ENCODE data around the gene CDH5. TPM values are rescaled to one million over a fixed set of nuclear protein-coding genes. Genes with fewer than 3 reads are reported as not detected.

CDH5 gene
- total and polyA plus RNA-seq, 4 donors: 5.5 to 21.9 (median 17.5) TPM

GRCh38 chr16:66325717-66326376, 40.6 kb upstream of the CDH5 start:
- no peak for DNase-seq (ENCODE audit: low spot score)
- Histone ChIP-seq H3K9ac (ENCODE audit: low read depth in 1 of 2, low read length in 2 of 2) (no peak overlapping the region), H3K27me3 (ENCODE audit: control insufficient read depth in 4 of 4, insufficient read depth in 4 of 4, low read length in 3 of 4) (no peaks in the 10 kb centered on the region), H3K27ac (ENCODE audit: low read depth in 1 of 2, low read length in 2 of 2) (no peak overlapping the region), H3K4me1 (ENCODE audit: control insufficient read depth in 4 of 4, insufficient read depth in 4 of 4, low read length in 3 of 4) (peaks cover 0 to 6% (median 0%) of the 10 kb centered on the region in 4 donors), H3K36me3 (ENCODE audit: control insufficient read depth in 4 of 4, insufficient read depth in 3 of 4, low read depth in 1 of 4, low read length in 3 of 4) (no peaks in the 10 kb centered on the region), H3K9me3 (ENCODE audit: control insufficient read depth in 4 of 4, low read length in 3 of 4) (no peaks in the 10 kb centered on the region), H3K4me3 (ENCODE audit: low read depth in 1 of 3, low read length in 3 of 3) (no peak overlapping the region)
- TF ChIP-seq SP1 (IDR thresholded peaks at IDR 0.05): no peak
- TF ChIP-seq RXRA (IDR thresholded peaks at IDR 0.05): no peak
- no peak for TF ChIP-seq EGR1 (IDR thresholded peaks at IDR 0.05; ENCODE audit: low read depth in 2 of 2)
- no peak for TF ChIP-seq JUND (IDR thresholded peaks at IDR 0.05)
- no peak for TF ChIP-seq ZBTB33 (IDR thresholded peaks at IDR 0.05)
- no peak for TF ChIP-seq CTCF (IDR thresholded peaks at IDR 0.05; ENCODE audit: low read depth, low read length, missing input control)
- TF ChIP-seq NR2F2 (IDR thresholded peaks at IDR 0.05): no peak
- no peak for TF ChIP-seq HNF4G (IDR thresholded peaks at IDR 0.05)
- no peak for TF ChIP-seq RAD21 (IDR thresholded peaks at IDR 0.05)
- 87% methylated on average over 8 of the region's 8 CpGs for WGBS

GRCh38 chr16:66326991-66327513, 39.4 kb upstream of the CDH5 start:
- TF ChIP-seq GABPA (IDR thresholded peaks at IDR 0.05 in 1 of 2, conservative IDR thresholded peaks at IDR 0.05 in 1 of 2) (no peak), RAD21 (IDR thresholded peaks at IDR 0.05) (no peak), ZBTB33 (IDR thresholded peaks at IDR 0.05) (no peak), JUND (IDR thresholded peaks at IDR 0.05) (no peak), MAX (IDR thresholded peaks at IDR 0.05) (no peak), TAF1 (conservative IDR thresholded peaks at IDR 0.05) (no peak), CTCF (IDR thresholded peaks at IDR 0.05; ENCODE audit: low read depth, low read length, missing input control) (no peak), RXRA (IDR thresholded peaks at IDR 0.05) (peak in 1 of 2 donors; percentile 6), SP1 (IDR thresholded peaks at IDR 0.05) (no peak), YY1 (IDR thresholded peaks at IDR 0.05) (no peak), HNF4A (conservative IDR thresholded peaks at IDR 0.05) (peak in 1 of 2 donors; percentile 19), FOXA2 (IDR thresholded peaks at IDR 0.05) (no peak), HNF4G (IDR thresholded peaks at IDR 0.05) (no peak), NR2F2 (IDR thresholded peaks at IDR 0.05) (no peak), REST (IDR thresholded peaks at IDR 0.05) (no peak)
- WGBS: 44% methylated on average over 17 of the region's 17 CpGs
- Histone ChIP-seq H3K4me3 (ENCODE audit: low read depth in 1 of 3, low read length in 3 of 3) (no peak overlapping the region), H3K9me3 (ENCODE audit: control insufficient read depth in 4 of 4, low read length in 3 of 4) (no peaks in the 10 kb centered on the region), H3K27me3 (ENCODE audit: control insufficient read depth in 4 of 4, insufficient read depth in 4 of 4, low read length in 3 of 4) (no peaks in the 10 kb centered on the region), H3K27ac (ENCODE audit: low read depth in 1 of 2, low read length in 2 of 2) (no peak overlapping the region), H3K9ac (ENCODE audit: low read depth in 1 of 2, low read length in 2 of 2) (no peak overlapping the region), H3K36me3 (ENCODE audit: control insufficient read depth in 4 of 4, insufficient read depth in 3 of 4, low read depth in 1 of 4, low read length in 3 of 4) (no peaks in the 10 kb centered on the region), H3K4me1 (ENCODE audit: control insufficient read depth in 4 of 4, insufficient read depth in 4 of 4, low read length in 3 of 4) (peaks cover 0 to 6% (median 0%) of the 10 kb centered on the region in 4 donors)
- DNase-seq (ENCODE audit: low spot score): no peak
